K562 (cell line): ENCODE results near the gene PET100. TPM values are rescaled to one million over a fixed set of nuclear protein-coding genes. Genes with fewer than 3 reads are reported as not detected.
A peak's percentile ranks its signal among the peaks of the same experiment; 100 is the strongest.

Experiments
- CBX8 ChIP-seq: fragments of 200-600 bp; sonication (generic); IDR thresholded peaks from 2 replicates; pipeline ENCODE4 v1.6.1; 2012; ENCODE audit warnings: borderline replicate concordance, mixed run types, low read depth, mild to moderate bottlenecking, moderate library complexity, mixed read lengths, low read length, control low read depth, inconsistent platforms; ENCODE audit not compliant: poor library complexity, severe bottlenecking; ENCODE audit errors: extremely low read depth
- CHD1 ChIP-seq: fragments of 200-600 bp; sonication (generic); IDR thresholded peaks from one replicate; pipeline ENCODE4 v1.6.1; 2012; ENCODE audit warnings: mild to moderate bottlenecking, moderate library complexity, low read length, inconsistent platforms
- ELF2 ChIP-seq: fragments of 250-450 bp; sonication (Bioruptor Pico); IDR thresholded peaks from 2 replicates; pipeline ENCODE4 v1.5.0; 2021; ENCODE audit warnings: mild to moderate bottlenecking
- FOXK1 ChIP-seq: sonication (generic); formaldehyde crosslinking; IDR thresholded peaks from 2 replicates; pipeline ENCODE4 v1.8.0; 2022; ENCODE audit warnings: missing genetic modification reagents, mild to moderate bottlenecking, borderline replicate concordance
- GATAD2B ChIP-seq: fragments of 450-650 bp; IDR thresholded peaks from 2 replicates; pipeline ENCODE4 v1.6.1; 2017; ENCODE audit warnings: mild to moderate bottlenecking, borderline replicate concordance
- HCFC1 ChIP-seq: IDR thresholded peaks from 2 replicates; pipeline ENCODE4 v1.6.1; 2012; ENCODE audit warnings: low read depth, low read length, improper control_type of control experiment
- HNRNPUL1 ChIP-seq: fragments of 200-400 bp; formaldehyde crosslinking; IDR thresholded peaks from 2 replicates; pipeline ENCODE4 v1.6.1; 2017; ENCODE audit warnings: low read length
- ILK ChIP-seq: fragments of 450-650 bp; IDR thresholded peaks from 2 replicates; pipeline ENCODE4 v1.6.1; 2016; ENCODE audit warnings: missing genetic modification characterization, low read depth, mild to moderate bottlenecking, missing compliant biosample characterization, moderate library complexity, borderline replicate concordance
- KDM1A ChIP-seq, 2 experiments: fragments of 450-650 bp; IDR thresholded peaks; 2 replicates each; pipeline ENCODE4 v1.6.1; 2016; ENCODE audit warnings: mild to moderate bottlenecking in 2 of 2
- PCBP2 ChIP-seq: fragments of 200-400 bp; formaldehyde crosslinking; IDR thresholded peaks from 2 replicates; pipeline ENCODE4 v1.6.1; 2018; ENCODE audit warnings: low read length, low read depth, mild to moderate bottlenecking, moderate library complexity; ENCODE audit not compliant: poor library complexity, severe bottlenecking
- SP2 ChIP-seq: IDR thresholded peaks from 2 replicates; pipeline ENCODE4 v1.6.1; 2011; ENCODE audit warnings: mild to moderate bottlenecking, low read depth, low read length, moderate library complexity; ENCODE audit not compliant: poor library complexity, severe bottlenecking; ENCODE audit errors: extremely low read depth
- SRSF3 ChIP-seq: fragments of 200-400 bp; formaldehyde crosslinking; IDR thresholded peaks from 2 replicates; pipeline ENCODE4 v1.6.1; 2016; ENCODE audit warnings: mild to moderate bottlenecking, low read length, moderate library complexity; ENCODE audit not compliant: insufficient read depth
- SUPT5H ChIP-seq: fragments of 450-650 bp; IDR thresholded peaks from 2 replicates; pipeline ENCODE4 v1.6.1; 2016
- TAF1 ChIP-seq: IDR thresholded peaks from 2 replicates; pipeline ENCODE4 v1.6.1; 2011; ENCODE audit warnings: mild to moderate bottlenecking, low read length, moderate library complexity; ENCODE audit not compliant: insufficient read depth, control insufficient read depth, severe bottlenecking; ENCODE audit errors: extremely low read depth
- XRCC3 ChIP-seq: fragments of 450-650 bp; IDR thresholded peaks from 2 replicates; pipeline ENCODE4 v1.6.1; 2017; ENCODE audit warnings: mild to moderate bottlenecking, moderate library complexity
- ZFP30 ChIP-seq: fragments of 250-450 bp; sonication (Bioruptor Pico); IDR thresholded peaks from 2 replicates; pipeline ENCODE4 v1.8.0; 2022; ENCODE audit warnings: moderate library complexity, mild to moderate bottlenecking, inconsistent platforms, borderline replicate concordance
- ZNF695 ChIP-seq: fragments of 450-650 bp; formaldehyde crosslinking; IDR thresholded peaks from 2 replicates; pipeline ENCODE4 v1.4.0; 2020; ENCODE audit warnings: mild to moderate bottlenecking, moderate library complexity
- ZNF778 ChIP-seq: fragments of 450-650 bp; formaldehyde crosslinking; IDR thresholded peaks from 2 replicates; pipeline ENCODE4 v1.4.0; 2020; ENCODE audit warnings: mild to moderate bottlenecking, moderate library complexity
- ZNF780A ChIP-seq: fragments of 250-450 bp; sonication (Bioruptor Pico); IDR thresholded peaks from 2 replicates; pipeline ENCODE4 v1.5.0; 2021; ENCODE audit warnings: mild to moderate bottlenecking
- polyA plus RNA-seq, 8 experiments: library from polyadenylated mRNA; depleted of rRNA in 4 of 8; stranded (reverse) in 5 of 8; unstranded in 3 of 8; fragments of >200 nt; fragmentation: Nextera tagmentation in 2 of 8; fragmentation: Illumina TruSeq in 1 of 8; extraction: Ambion mirVana in 2 of 8; extraction: Trizol in 1 of 8; gene quantifications; 2 replicates each; pipeline versions ENCODE4 v1.2.1 to v1.2.3, GENCODE V29; 2011 to 2014; ENCODE audit warnings: inconsistent platforms in 1 of 8, missing spikeins in 1 of 8
- total RNA-seq, 7 experiments: library from RNA; depleted of rRNA in 6 of 7; stranded (reverse); fragments of >200 nt in 6 of 7; fragmentation: Illumina TruSeq in 2 of 7; extraction: Trizol in 2 of 7; gene quantifications; 2 replicates each; pipeline versions ENCODE4 v1.2.1 to v1.2.3, GENCODE V29; 2011 to 2021; ENCODE audit warnings: low replicate concordance in 1 of 7
- TF ChIP-seq, protein P1 (sequence below): fragments of 450-650 bp; IDR thresholded peaks from 2 replicates; pipeline ENCODE4 v1.6.1; 2016; ENCODE audit warnings: missing biosample characterization, missing genetic modification characterization
- TF ChIP-seq, protein P2 (sequence below): fragments of 250-450 bp; sonication (Bioruptor Pico); IDR thresholded peaks from 2 replicates; pipeline ENCODE4 v1.8.0; 2021; ENCODE audit warnings: moderate library complexity, mild to moderate bottlenecking, inconsistent platforms
- TF ChIP-seq, protein P3 (sequence below): fragments of 450-650 bp; IDR thresholded peaks from 2 replicates; pipeline ENCODE4 v1.6.1; 2016
- TF ChIP-seq, protein P4 (sequence below): fragments of 250-450 bp; sonication (Bioruptor Pico); IDR thresholded peaks from 2 replicates; pipeline ENCODE4 v1.5.1; 2021; ENCODE audit warnings: mild to moderate bottlenecking

PET100 gene
- total and polyA plus RNA-seq, 9 of the 15 experiments (the other 6 are each of a cell fraction or from before 2014, with no cell fraction given): 62.3 to 351 (median 98.3) TPM

DNA sequence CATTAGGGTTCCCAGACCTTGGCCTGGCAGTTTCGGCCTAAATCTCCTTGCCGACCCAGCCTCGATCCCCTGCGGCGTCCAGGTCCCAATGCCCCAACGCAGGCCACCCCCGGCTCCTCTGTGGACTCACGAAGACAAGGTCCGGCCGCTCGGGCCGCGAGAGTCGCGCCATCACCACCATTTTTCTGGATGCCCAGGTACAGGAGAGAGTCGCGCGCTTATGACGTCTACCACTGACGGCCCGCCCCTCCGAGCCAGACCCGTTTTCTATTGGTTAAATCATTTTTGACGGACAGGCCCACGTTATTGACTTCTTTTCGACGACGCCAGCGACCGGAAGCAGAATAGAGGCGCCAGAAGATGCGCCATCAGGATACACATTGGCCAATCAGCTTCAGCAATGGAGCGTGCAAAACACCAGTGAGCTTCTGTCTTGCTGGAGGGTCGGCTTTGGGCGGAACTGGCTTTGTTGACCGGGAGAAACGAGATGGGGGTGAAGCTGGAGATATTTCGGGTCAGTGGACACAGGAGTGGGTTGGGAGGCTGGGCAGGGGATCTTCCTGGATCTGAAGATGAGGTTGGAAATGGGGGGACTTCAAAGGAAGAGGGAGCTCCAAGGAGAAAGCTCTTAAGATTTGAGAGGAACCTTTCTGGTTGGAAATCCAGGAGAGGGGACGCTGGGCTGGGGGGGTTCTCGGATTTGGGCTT lies at the start of gene PET100, which contains the start of gene XAB2 (continued):
- TF ChIP-seq, protein P1, sequence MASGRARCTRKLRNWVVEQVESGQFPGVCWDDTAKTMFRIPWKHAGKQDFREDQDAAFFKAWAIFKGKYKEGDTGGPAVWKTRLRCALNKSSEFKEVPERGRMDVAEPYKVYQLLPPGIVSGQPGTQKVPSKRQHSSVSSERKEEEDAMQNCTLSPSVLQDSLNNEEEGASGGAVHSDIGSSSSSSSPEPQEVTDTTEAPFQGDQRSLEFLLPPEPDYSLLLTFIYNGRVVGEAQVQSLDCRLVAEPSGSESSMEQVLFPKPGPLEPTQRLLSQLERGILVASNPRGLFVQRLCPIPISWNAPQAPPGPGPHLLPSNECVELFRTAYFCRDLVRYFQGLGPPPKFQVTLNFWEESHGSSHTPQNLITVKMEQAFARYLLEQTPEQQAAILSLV (tag): no peak
- peak; percentile 84 for TF ChIP-seq HCFC1
- 0 out of 2 replicates have a peak, but pooled peaks have one; percentile 82 for TF ChIP-seq FOXK1 (CRISPR knock-in tag)
- TF ChIP-seq, protein P2, sequence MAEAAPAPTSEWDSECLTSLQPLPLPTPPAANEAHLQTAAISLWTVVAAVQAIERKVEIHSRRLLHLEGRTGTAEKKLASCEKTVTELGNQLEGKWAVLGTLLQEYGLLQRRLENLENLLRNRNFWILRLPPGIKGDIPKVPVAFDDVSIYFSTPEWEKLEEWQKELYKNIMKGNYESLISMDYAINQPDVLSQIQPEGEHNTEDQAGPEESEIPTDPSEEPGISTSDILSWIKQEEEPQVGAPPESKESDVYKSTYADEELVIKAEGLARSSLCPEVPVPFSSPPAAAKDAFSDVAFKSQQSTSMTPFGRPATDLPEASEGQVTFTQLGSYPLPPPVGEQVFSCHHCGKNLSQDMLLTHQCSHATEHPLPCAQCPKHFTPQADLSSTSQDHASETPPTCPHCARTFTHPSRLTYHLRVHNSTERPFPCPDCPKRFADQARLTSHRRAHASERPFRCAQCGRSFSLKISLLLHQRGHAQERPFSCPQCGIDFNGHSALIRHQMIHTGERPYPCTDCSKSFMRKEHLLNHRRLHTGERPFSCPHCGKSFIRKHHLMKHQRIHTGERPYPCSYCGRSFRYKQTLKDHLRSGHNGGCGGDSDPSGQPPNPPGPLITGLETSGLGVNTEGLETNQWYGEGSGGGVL (CRISPR knock-in tag): no peak
- TF ChIP-seq ZNF695 (CRISPR knock-in tag): no peak
- TF ChIP-seq ILK (tag): no peak
- TF ChIP-seq SUPT5H: peak; percentile 82
- TF ChIP-seq GATAD2B: no peak
- TF ChIP-seq XRCC3: no peak
- TF ChIP-seq KDM1A (IDR thresholded peaks at IDR 0.05): no peak
- TF ChIP-seq TAF1: peak; percentile 78
- TF ChIP-seq CBX8: no peak
- no peak for TF ChIP-seq PCBP2
- no peak for TF ChIP-seq CHD1
- TF ChIP-seq, protein P3, sequence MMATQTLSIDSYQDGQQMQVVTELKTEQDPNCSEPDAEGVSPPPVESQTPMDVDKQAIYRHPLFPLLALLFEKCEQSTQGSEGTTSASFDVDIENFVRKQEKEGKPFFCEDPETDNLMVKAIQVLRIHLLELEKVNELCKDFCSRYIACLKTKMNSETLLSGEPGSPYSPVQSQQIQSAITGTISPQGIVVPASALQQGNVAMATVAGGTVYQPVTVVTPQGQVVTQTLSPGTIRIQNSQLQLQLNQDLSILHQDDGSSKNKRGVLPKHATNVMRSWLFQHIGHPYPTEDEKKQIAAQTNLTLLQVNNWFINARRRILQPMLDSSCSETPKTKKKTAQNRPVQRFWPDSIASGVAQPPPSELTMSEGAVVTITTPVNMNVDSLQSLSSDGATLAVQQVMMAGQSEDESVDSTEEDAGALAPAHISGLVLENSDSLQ: peak; percentile 100
- TF ChIP-seq SP2: peak; percentile 62
- TF ChIP-seq ZNF780A (CRISPR knock-in tag): no peak
- no peak for TF ChIP-seq SRSF3
- TF ChIP-seq, protein P4, sequence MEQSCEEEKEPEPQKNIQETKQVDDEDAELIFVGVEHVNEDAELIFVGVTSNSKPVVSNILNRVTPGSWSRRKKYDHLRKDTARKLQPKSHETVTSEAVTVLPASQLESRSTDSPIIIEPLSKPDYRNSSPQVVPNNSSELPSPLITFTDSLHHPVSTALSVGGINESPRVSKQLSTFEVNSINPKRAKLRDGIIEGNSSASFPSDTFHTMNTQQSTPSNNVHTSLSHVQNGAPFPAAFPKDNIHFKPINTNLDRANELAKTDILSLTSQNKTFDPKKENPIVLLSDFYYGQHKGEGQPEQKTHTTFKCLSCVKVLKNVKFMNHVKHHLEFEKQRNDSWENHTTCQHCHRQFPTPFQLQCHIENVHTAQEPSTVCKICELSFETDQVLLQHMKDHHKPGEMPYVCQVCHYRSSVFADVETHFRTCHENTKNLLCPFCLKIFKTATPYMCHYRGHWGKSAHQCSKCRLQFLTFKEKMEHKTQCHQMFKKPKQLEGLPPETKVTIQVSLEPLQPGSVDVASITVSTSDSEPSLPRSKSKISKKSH (CRISPR knock-in tag): no peak
- TF ChIP-seq ZFP30 (CRISPR knock-in tag): no peak
- peak; percentile 99 for TF ChIP-seq ELF2 (CRISPR knock-in tag)
- TF ChIP-seq HNRNPUL1: no peak
- TF ChIP-seq ZNF778 (CRISPR knock-in tag): no peak
